Activated CD8-positive, alpha-beta memory T cell treated with anti-CD3 and anti-CD28 coated beads for 36 hours (primary cell): ENCODE measurements around the gene YPEL5. TPM values are rescaled to one million over a fixed set of nuclear protein-coding genes. Genes with fewer than 3 reads are reported as not detected.
"Not testable (repeated sequence)": the region's sequence is repeated elsewhere in the genome, so short reads cannot be mapped to it uniquely, and the experiment has no call there.

Experiments used
- CTCF ChIA-PET: fragments of 350-600 bp; sonication (Branson Sonifier 250); formaldehyde crosslinking; loops from one replicate; lab custom pipeline; 2021; ENCODE audit warnings: antibody characterized with exemption; lab: Charles Lee
- POLR2A ChIA-PET: fragments of 350-600 bp; sonication (Branson Sonifier 250); formaldehyde crosslinking; loops from one replicate; lab custom pipeline; 2021; ENCODE audit warnings: antibody characterized with exemption; lab: Charles Lee
- total RNA-seq, 2 experiments: library from RNA; stranded (reverse); gene quantifications; one replicate each; pipeline ENCODE4 v1.2.3, GENCODE V29; 2021

Gene YPEL5
- total RNA-seq, 2 experiments from 2014 or later: 35.2 to 36.8 TPM

GRCh38 chr2:30134582-30134981 is 12.2 kb upstream of the YPEL5 start:
- POLR2A ChIA-PET: no interaction called here

GRCh38 chr2:30135541-30135940 is 11.3 kb upstream of the YPEL5 start:
- CTCF ChIA-PET: interaction anchor here (1.1 kb wide), 1 partner anchor 576 kb away, joined by 3 read pairs; no protein-coding TSS in a partner anchor
- POLR2A ChIA-PET: no interaction called here

More at GRCh38 chr2:30134582-30134981, 12.2 kb upstream of the YPEL5 start:
- CTCF ChIA-PET: interaction anchor here (1.4 kb wide), 1 partner anchor 30 kb away, joined by 4 read pairs; no protein-coding TSS in a partner anchor

GRCh38 chr2:30136764-30137444 is 9.9 kb upstream of the YPEL5 start:
- POLR2A ChIA-PET: no interaction called here
- CTCF ChIA-PET: interaction anchor here (0.6 kb wide), 1 partner anchor 8 kb away, joined by 3 read pairs; no protein-coding TSS in a partner anchor

GRCh38 chr2:30139131-30139870 is 7.5 kb upstream of the YPEL5 start:
- CTCF ChIA-PET: interaction anchor here (0.8 to 1.2 kb wide), 3 partner anchors 9 to 568 kb away, joined by 3 read pairs; no protein-coding TSS in a partner anchor
- POLR2A ChIA-PET: interaction anchor here (1.0 kb wide), 1 partner anchor 9 kb away, joined by 3 read pairs; no protein-coding TSS in a partner anchor

DNA sequence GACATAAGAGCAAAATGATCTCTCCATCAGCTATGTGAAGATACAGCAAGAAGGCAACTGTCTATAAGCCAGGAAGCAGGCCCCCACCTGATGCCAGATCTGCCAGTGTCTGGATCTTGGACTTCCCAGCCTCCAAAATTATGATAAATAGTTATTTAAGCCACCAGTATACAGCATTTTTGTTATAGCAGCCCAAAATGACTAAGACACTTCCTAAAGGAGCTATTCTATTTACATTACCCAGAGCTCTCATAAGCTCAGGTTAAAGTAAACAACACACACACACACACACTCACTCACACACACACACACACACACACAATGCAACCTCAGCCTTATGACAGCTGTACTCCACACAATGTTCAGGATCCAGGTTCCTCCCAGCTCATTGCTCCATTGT is 5.7 kb upstream of the YPEL5 start:
- ChIA-PET CTCF (interaction anchor here (0.7 kb wide), 1 partner anchor 24 kb away, joined by 3 read pairs; no protein-coding TSS in a partner anchor), POLR2A (no interaction called here)

DNA sequence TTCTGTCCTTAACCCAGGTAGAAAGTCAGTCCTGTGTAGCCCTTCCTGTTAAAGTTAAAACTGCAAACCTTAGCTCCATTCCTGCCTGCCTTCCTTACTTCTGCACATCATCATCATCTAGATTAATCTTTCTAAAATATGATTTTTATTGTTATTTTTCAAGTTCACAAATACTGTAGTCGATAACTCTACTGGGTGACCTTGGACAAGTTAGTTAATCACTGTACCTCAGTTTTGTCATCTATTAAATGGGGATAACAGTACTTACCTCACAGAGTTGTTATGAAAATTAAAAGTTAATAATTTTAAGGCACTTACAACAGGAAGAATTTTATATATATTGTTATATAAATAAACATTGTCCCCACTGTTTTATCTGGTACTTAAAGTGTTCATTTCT is 2.5 kb upstream of the YPEL5 start:
- ChIA-PET POLR2A (no interaction called here), CTCF (interaction anchor here (0.7 to 1.6 kb wide), 2 partner anchors 8 to 567 kb away, joined by 3 to 5 read pairs; no protein-coding TSS in a partner anchor)

DNA sequence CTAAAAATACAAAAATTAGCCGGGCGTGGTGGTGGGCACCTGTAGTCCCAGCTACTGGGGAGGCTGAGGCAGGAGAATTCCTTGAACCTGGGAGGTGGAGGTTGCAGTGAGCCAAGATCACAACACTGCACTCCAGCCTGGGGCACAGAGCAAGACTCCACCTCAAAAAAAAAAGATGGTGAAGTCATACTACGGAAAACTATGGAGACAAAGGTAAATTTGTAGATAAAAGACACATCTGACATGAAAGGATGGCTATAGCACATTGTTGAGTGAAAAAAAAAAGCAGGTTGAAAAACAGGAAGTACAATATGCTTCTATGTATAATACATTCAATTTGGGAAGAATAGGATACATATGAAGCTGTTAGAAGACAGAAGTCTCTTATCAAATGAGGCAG is 1.9 kb upstream of the YPEL5 start:
- POLR2A ChIA-PET: not testable (repeated sequence)
- CTCF ChIA-PET: interaction anchor here (0.7 kb wide), 1 partner anchor 8 kb away, joined by 3 read pairs; no protein-coding TSS in a partner anchor

DNA sequence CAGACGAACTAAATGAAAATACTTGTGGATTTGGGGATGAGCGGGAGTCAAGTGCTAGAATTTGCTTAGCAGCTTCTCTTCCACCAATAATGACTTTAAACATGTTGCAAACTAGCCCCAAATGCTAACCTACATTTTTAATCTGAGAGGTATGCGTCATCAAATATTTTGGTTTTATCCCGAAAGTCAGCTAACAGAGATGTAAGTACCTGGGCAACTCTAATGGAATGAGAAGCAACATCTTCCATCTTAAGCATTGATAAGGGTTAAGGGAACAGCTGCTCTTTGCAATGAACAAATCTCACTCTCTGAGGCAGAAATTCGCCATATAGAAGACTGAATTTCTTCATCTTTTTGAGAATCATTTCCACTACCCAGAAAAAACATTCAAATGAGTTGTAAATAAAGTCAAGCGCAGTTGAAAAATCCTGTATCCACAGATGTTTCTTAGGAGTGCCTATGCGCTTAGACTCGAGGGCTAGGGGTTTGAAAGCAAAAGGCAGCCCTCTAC is 926 bp upstream of the YPEL5 start:
- POLR2A ChIA-PET: interaction anchor here (1.0 to 2.5 kb wide), 4 partner anchors 85 to 276 kb away, joined by 4 to 9 read pairs (median 7); partner anchors contain the start of gene LBH
- CTCF ChIA-PET: interaction anchor here (0.6 to 5.6 kb wide), 4 partner anchors 20 to 566 kb away, joined by 3 to 41 read pairs (median 6); no protein-coding TSS in a partner anchor

DNA sequence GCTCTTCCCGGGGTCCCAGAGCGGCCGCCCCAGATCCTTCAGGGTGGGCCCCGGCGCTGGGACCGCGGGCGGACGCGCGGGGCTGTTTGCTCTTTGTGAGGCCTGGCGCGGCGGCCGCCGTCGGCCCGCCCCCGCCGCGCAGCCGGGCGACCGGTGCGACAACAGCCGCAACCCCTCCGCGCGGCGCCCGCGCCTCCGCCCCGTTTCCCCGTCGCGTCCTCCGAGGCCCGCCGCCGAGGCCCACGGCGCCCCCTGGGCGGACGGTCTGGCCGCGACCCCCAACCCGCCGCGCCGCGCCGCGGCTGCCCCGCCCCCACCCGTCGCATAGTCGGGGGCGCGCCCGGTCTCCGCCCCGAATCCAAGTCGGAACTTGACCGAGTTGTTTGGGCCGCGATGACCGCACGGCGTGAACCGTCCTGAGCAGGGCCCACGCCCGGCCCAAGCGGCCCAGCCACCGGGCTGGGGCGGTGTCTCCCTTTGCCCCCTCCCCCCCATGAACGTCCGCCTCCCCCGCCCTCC is 448 bp downstream of the YPEL5 start:
- ChIA-PET POLR2A (interaction anchor here (0.8 to 2.5 kb wide), 5 partner anchors 17 to 88 kb away, joined by 4 to 10 read pairs (median 8); partner anchors contain the start of gene LBH), CTCF (interaction anchor here (1.3 to 5.6 kb wide), 5 partner anchors 15 to 564 kb away, joined by 4 to 41 read pairs (median 6); no protein-coding TSS in a partner anchor)

DNA sequence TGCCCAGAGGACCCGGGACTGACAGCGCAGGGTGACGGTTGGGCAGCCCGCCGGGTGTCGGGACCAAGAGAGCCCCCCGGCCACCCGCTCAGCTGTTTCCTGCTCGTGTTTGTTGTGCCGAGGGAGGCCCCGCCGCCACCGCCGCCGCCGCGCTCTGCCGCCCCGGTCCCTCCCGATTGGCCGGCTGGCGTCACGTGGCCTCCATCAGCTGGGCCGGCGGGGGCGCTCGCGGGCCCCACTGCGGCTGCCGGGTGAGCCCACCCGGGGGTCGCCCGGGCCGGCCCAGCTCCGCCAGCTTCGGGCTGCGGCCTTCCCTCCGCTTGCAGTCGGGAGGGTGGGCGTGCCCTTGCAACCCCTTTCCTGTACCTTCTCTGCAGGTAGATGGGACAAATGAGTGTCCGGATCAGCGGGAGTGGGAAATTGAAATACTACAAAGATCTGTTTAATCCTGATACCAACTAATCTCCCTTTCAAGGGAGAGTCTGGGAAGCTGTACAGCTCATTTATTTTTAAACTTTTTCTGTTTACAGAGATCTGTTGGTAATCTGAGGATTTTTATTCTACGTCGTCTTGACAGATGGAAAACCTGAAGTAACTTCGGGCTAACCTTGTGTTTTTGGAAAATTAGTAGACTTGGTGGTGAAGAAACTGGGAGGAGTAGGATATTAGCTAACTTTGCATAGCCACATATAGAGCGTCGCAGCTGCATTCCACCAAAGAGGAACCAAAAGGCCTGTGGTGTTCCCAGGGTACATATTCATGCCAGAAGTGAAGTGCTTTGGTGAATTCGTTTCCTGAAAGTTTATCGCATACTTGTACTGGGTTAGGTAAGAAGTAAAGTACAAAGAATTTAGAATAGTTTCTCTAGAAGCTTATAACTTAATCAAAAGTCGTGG is 1.2 kb downstream of the YPEL5 start:
- CTCF ChIA-PET: interaction anchor here (1.3 to 5.6 kb wide), 4 partner anchors 9 to 564 kb away, joined by 3 to 41 read pairs (median 5); no protein-coding TSS in a partner anchor
- POLR2A ChIA-PET: interaction anchor here (0.7 to 2.5 kb wide), 6 partner anchors 8 to 329 kb away, joined by 3 to 10 read pairs (median 4); partner anchors contain the start of gene LBH

GRCh38 chr2:30148850-30149249 is 2.0 kb downstream of the YPEL5 start:
- POLR2A ChIA-PET: interaction anchor here (0.7 to 1.6 kb wide), 4 partner anchors 8 to 82 kb away, joined by 3 to 10 read pairs (median 4); no protein-coding TSS in a partner anchor
- CTCF ChIA-PET: interaction anchor here (1.3 to 5.6 kb wide), 4 partner anchors 10 to 563 kb away, joined by 3 to 41 read pairs (median 5); no protein-coding TSS in a partner anchor

- CTCF ChIA-PET: interaction anchor here (5.6 kb wide), 1 partner anchor 16 kb away, joined by 41 read pairs; no protein-coding TSS in a partner anchor
- POLR2A ChIA-PET: no interaction called here
Measured at GRCh38 chr2:30149513-30149912, 2.7 kb downstream of the YPEL5 start.

GRCh38 chr2:30149976-30150375 is 3.2 kb downstream of the YPEL5 start:
- CTCF ChIA-PET: interaction anchor here (1.0 to 5.6 kb wide), 2 partner anchors 10 to 16 kb away, joined by 3 to 41 read pairs; no protein-coding TSS in a partner anchor
- POLR2A ChIA-PET: no interaction called here

- ChIA-PET POLR2A (no interaction called here), CTCF (interaction anchor here (1.0 to 5.6 kb wide), 2 partner anchors 11 to 15 kb away, joined by 3 to 41 read pairs; no protein-coding TSS in a partner anchor)
Measured at GRCh38 chr2:30150786-30151185, 4.0 kb downstream of the YPEL5 start.

DNA sequence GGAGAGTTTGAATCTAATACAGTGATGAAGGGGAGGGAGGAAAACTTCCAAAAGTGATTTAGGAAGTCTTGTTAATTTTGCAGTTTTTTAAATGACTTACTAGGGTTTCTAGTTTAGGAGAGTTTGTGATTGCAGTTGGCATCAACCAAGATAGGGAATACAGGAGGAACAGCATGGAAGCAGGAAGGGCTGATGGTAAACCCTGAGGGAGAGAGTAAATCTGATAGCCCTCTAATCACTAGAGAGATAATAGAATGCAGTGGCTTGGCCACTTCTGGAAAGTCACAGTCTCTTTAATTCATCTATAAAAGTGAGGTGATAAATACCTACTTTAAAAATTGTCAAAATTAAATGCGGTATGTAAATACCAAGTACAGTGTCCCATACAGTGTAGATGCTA is 5.6 kb downstream of the YPEL5 start:
- ChIA-PET POLR2A (no interaction called here), CTCF (no interaction called here)

- ChIA-PET CTCF (interaction anchor here (0.9 to 1.6 kb wide), 4 partner anchors 9 to 557 kb away, joined by 3 to 7 read pairs (median 4); no protein-coding TSS in a partner anchor), POLR2A (no interaction called here)
Measured at GRCh38 chr2:30155202-30155601, 8.4 kb downstream of the YPEL5 start.
